H9 (cell line): ENCODE data around the gene XIRP2. TPM values are rescaled to one million over a fixed set of nuclear protein-coding genes. Genes with fewer than 3 reads are reported as not detected.

ENCODE experiments used
- DNase-seq: peaks from one replicate; pipeline ENCODE4 v3.0.0-alpha.2; 2017
- H2AFZ ChIP-seq: one replicate; pipeline ENCODE4 v1.6.1; 2013; ENCODE audit warnings: mild to moderate bottlenecking, low read length, control low read depth, moderate library complexity
- H2AK5ac ChIP-seq: 2 replicates; pipeline ENCODE4 v1.6.1; 2013; ENCODE audit warnings: low read length, control low read depth, mixed read lengths; ENCODE audit not compliant: insufficient read length
- H2BK120ac ChIP-seq: one replicate; pipeline ENCODE4 v1.6.1; 2013; ENCODE audit warnings: low read depth, mild to moderate bottlenecking, low read length, control low read depth, inconsistent platforms; ENCODE audit not compliant: poor library complexity, severe bottlenecking
- H2BK12ac ChIP-seq: 2 replicates; pipeline ENCODE4 v1.6.1; 2013; ENCODE audit warnings: low read length, control low read depth, mixed read lengths, low read depth; ENCODE audit not compliant: insufficient read length
- H2BK15ac ChIP-seq: 2 replicates; pipeline ENCODE4 v1.6.1; 2013; ENCODE audit warnings: low read depth, low read length, control low read depth
- H2BK20ac ChIP-seq: one replicate; pipeline ENCODE4 v1.6.1; 2013; ENCODE audit warnings: low read depth, mild to moderate bottlenecking, low read length, control low read depth, inconsistent platforms; ENCODE audit not compliant: poor library complexity, severe bottlenecking
- H2BK5ac ChIP-seq: 2 replicates; pipeline ENCODE4 v1.6.1; 2013; ENCODE audit warnings: low read length, control low read depth, mixed read lengths; ENCODE audit not compliant: insufficient read length
- H3K14ac ChIP-seq: 2 replicates; pipeline ENCODE4 v1.6.1; 2013; ENCODE audit warnings: low read length, control low read depth; ENCODE audit not compliant: insufficient read depth
- H3K18ac ChIP-seq: 2 replicates; pipeline ENCODE4 v1.6.1; 2013; ENCODE audit warnings: low read depth, mild to moderate bottlenecking, mixed read lengths, low read length, control low read depth; ENCODE audit not compliant: insufficient read length
- H3K23ac ChIP-seq: 2 replicates; pipeline ENCODE4 v1.6.1; 2013; ENCODE audit warnings: low read length, control low read depth, mixed read lengths, low read depth; ENCODE audit not compliant: insufficient read length
- H3K23me2 ChIP-seq: 2 replicates; pipeline ENCODE4 v1.6.1; 2013; ENCODE audit warnings: low read depth, mild to moderate bottlenecking, mixed read lengths, low read length, control low read depth; ENCODE audit not compliant: insufficient read length, poor library complexity, severe bottlenecking
- H3K27ac ChIP-seq: 2 replicates; pipeline ENCODE4 v1.5.1; 2013; ENCODE audit warnings: low read length, control low read depth, mixed read lengths, low read depth; ENCODE audit not compliant: insufficient read length
- H3K27me3 ChIP-seq: 2 replicates; pipeline ENCODE4 v1.6.1; 2013; ENCODE audit warnings: low read length, control low read depth, inconsistent platforms; ENCODE audit not compliant: insufficient read depth
- H3K4ac ChIP-seq: 2 replicates; pipeline ENCODE4 v1.6.1; 2013; ENCODE audit warnings: low read depth, mild to moderate bottlenecking, control low read depth, inconsistent platforms, low read length, moderate library complexity
- H3K4me1 ChIP-seq: 2 replicates; pipeline ENCODE4 v1.6.1; 2013; ENCODE audit warnings: low read length, control low read depth, inconsistent platforms; ENCODE audit not compliant: insufficient read depth
- H3K4me2 ChIP-seq: 2 replicates; pipeline ENCODE4 v1.6.1; 2013; ENCODE audit warnings: low read length, control low read depth, mixed read lengths; ENCODE audit not compliant: insufficient read length, insufficient read depth
- H3K56ac ChIP-seq: 2 replicates; pipeline ENCODE4 v1.6.1; 2013; ENCODE audit warnings: low read depth, mild to moderate bottlenecking, mixed read lengths, low read length, control low read depth; ENCODE audit not compliant: insufficient read length
- H3K79me1 ChIP-seq: 2 replicates; pipeline ENCODE4 v1.6.1; 2013; ENCODE audit warnings: low read depth, mild to moderate bottlenecking, moderate library complexity, low read length, control low read depth, inconsistent platforms; ENCODE audit not compliant: insufficient read depth, poor library complexity, severe bottlenecking
- H3K79me2 ChIP-seq: 2 replicates; pipeline ENCODE4 v1.6.1; 2013; ENCODE audit warnings: low read length, control low read depth, inconsistent platforms; ENCODE audit not compliant: insufficient read depth
- H3K9ac ChIP-seq: 2 replicates; pipeline ENCODE4 v1.6.1; 2013; ENCODE audit warnings: low read length, control low read depth, mixed read lengths; ENCODE audit not compliant: insufficient read length; ENCODE audit errors: extremely low read depth
- H3K9me3 ChIP-seq: one replicate; pipeline ENCODE4 v1.6.1; 2013; ENCODE audit warnings: low read depth, low read length, inconsistent platforms; ENCODE audit not compliant: control insufficient read depth
- H3T11ph ChIP-seq: one replicate; pipeline ENCODE4 v1.6.1; 2013; ENCODE audit warnings: mild to moderate bottlenecking, low read length, control low read depth, inconsistent platforms
- H4K20me1 ChIP-seq: one replicate; pipeline ENCODE4 v1.6.1; 2013; ENCODE audit not compliant: control insufficient read depth, insufficient read length, insufficient read depth
- H4K5ac ChIP-seq: 2 replicates; pipeline ENCODE4 v1.6.1; 2013; ENCODE audit warnings: low read depth, mild to moderate bottlenecking, mixed read lengths, low read length, control low read depth; ENCODE audit not compliant: insufficient read length
- H4K8ac ChIP-seq: replicated peaks from 2 replicates; pipeline ENCODE4 v1.6.1; 2013; ENCODE audit warnings: low read length, control low read depth, mixed read lengths, low read depth; ENCODE audit not compliant: insufficient read length
- H4K91ac ChIP-seq: 2 replicates; pipeline ENCODE4 v1.6.1; 2013; ENCODE audit warnings: low read depth, mild to moderate bottlenecking, moderate library complexity, mixed read lengths, low read length, control low read depth; ENCODE audit not compliant: insufficient read length
- H3K27ac Mint-ChIP-seq, 3 experiments: 2 replicates in 2 of 3; 3 replicates in 1 of 3; pipeline ENCODE4 v1.8.0; 2020 to 2021; ENCODE audit warnings: mixed read lengths in 3 of 3, mild to moderate bottlenecking in 1 of 3, moderate library complexity in 1 of 3
- H3K27me3 Mint-ChIP-seq: 2 replicates; pipeline ENCODE4 v1.8.0; 2021; ENCODE audit warnings: low read depth, mild to moderate bottlenecking, moderate library complexity, mixed read lengths
- H3K36me3 Mint-ChIP-seq, 3 experiments: 2 replicates in 2 of 3; 3 replicates in 1 of 3; pipeline ENCODE4 v1.8.0; 2020 to 2021; ENCODE audit warnings: low read depth in 3 of 3, mixed read lengths in 3 of 3; ENCODE audit not compliant: insufficient read depth in 1 of 3
- H3K4me1 Mint-ChIP-seq, 2 experiments: 2 replicates each; pipeline ENCODE4 v1.8.0; 2020; ENCODE audit warnings: mixed read lengths in 2 of 2
- H3K4me3 Mint-ChIP-seq, 2 experiments: 2 replicates in 1 of 2; 3 replicates in 1 of 2; pipeline ENCODE4 v1.8.0; 2020 to 2021; ENCODE audit warnings: mild to moderate bottlenecking in 2 of 2, mixed read lengths in 2 of 2, moderate library complexity in 1 of 2
- H3K9me3 Mint-ChIP-seq, 2 experiments: 2 replicates in 1 of 2; 3 replicates in 1 of 2; pipeline ENCODE4 v1.8.0; 2020; ENCODE audit warnings: mild to moderate bottlenecking in 2 of 2, mixed read lengths in 2 of 2, moderate library complexity in 1 of 2
- WGBS: extraction: QIAGEN DNeasy Blood & Tissue Kit; methylation state at CpG from one replicate; pipeline ENCODE4 v1.1.7; 2013; ENCODE audit warnings: missing lambda C conversion rate, low lambda C conversion rate, mixed read lengths; ENCODE audit not compliant: insufficient read length; ENCODE audit errors: extremely low coverage; 5-methylcytosine and 5-hydroxymethylcytosine counted together
- total RNA-seq: library from RNA; stranded (reverse); gene quantifications from 2 replicates; pipeline ENCODE4 v1.2.1, GENCODE V29; 2021
- TF ChIP-seq, protein P1 (sequence below): fragments of 200-600 bp; sonication (generic); conservative IDR thresholded peaks from 3 replicates; pipeline ENCODE4 v1.8.0; 2021; ENCODE audit warnings: antibody characterized with exemption, mild to moderate bottlenecking

Gene XIRP2
- total RNA-seq, 1 experiment from 2014 or later: 0.07 TPM

DNA sequence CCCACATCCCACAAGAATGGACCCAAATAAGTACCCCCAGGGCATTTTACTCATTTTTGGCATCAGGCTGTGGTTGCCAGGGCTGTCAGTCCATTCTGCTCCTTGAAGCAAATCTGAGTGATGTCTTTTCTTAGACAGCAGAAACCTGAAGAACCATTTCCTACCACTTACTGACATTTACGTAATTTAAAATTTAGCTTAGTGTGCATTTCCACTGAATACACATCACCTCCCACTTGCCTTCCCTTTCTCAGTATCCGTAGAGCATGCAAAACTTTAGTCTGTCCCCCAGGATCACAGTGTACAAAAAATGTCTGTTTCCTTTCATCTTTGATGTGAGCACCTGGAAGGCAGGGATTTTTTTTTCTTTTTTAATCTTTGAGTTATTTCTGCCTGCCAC is 130.3 kb downstream of the XIRP2 start:
- no peak overlapping the region for H2BK12ac ChIP-seq
- no peak overlapping the region for H2AFZ ChIP-seq
- H4K8ac ChIP-seq: no peak overlapping the region
- H3K14ac ChIP-seq: no peak overlapping the region
- no peak overlapping the region for H3T11ph ChIP-seq
- no peak overlapping the region for H2AK5ac ChIP-seq
- no peak overlapping the region for H2BK120ac ChIP-seq
- Mint-ChIP-seq H3K27me3 (no peaks in the 10 kb centered on the region; the same call in 1 of the 2 replicates), H3K4me1 (no peaks in the 10 kb centered on the region), H3K9me3 (no peaks in the 10 kb centered on the region; a peak in 1 of 5 replicates), H3K36me3 (peaks cover 0 to under 1% (median 0%) of the 10 kb centered on the region in 3 experiments; a peak in 2 of 7 replicates), H3K27ac (no peak overlapping the region), H3K4me3 (no peak overlapping the region)
- no peak overlapping the region for H3K23ac ChIP-seq
- H3K27ac ChIP-seq: no peak overlapping the region
- no peak overlapping the region for H3K18ac ChIP-seq
- no peaks in the 10 kb centered on the region for H3K79me2 ChIP-seq
- no peak overlapping the region for H3K9ac ChIP-seq
- H3K4me1 ChIP-seq: no peaks in the 10 kb centered on the region
- H3K27me3 ChIP-seq: no peaks in the 10 kb centered on the region
- no peak for DNase-seq
- H2BK20ac ChIP-seq: no peak overlapping the region
- WGBS: no CpG with 5 or more reads among the region's 2 CpGs
- no peaks in the 10 kb centered on the region for H3K23me2 ChIP-seq
- H3K4me2 ChIP-seq: no peak overlapping the region
- H2BK15ac ChIP-seq: no peak overlapping the region
- H4K91ac ChIP-seq: no peak overlapping the region
- H4K5ac ChIP-seq: no peak overlapping the region
- no peak overlapping the region for H3K4ac ChIP-seq
- no peak overlapping the region for H3K56ac ChIP-seq
- no peaks in the 10 kb centered on the region for H4K20me1 ChIP-seq
- no peak overlapping the region for H2BK5ac ChIP-seq
- TF ChIP-seq, protein P1, sequence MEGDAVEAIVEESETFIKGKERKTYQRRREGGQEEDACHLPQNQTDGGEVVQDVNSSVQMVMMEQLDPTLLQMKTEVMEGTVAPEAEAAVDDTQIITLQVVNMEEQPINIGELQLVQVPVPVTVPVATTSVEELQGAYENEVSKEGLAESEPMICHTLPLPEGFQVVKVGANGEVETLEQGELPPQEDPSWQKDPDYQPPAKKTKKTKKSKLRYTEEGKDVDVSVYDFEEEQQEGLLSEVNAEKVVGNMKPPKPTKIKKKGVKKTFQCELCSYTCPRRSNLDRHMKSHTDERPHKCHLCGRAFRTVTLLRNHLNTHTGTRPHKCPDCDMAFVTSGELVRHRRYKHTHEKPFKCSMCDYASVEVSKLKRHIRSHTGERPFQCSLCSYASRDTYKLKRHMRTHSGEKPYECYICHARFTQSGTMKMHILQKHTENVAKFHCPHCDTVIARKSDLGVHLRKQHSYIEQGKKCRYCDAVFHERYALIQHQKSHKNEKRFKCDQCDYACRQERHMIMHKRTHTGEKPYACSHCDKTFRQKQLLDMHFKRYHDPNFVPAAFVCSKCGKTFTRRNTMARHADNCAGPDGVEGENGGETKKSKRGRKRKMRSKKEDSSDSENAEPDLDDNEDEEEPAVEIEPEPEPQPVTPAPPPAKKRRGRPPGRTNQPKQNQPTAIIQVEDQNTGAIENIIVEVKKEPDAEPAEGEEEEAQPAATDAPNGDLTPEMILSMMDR: no peak
- no peaks in the 10 kb centered on the region for H3K9me3 ChIP-seq
- no peaks in the 10 kb centered on the region for H3K79me1 ChIP-seq
